HG03442 (cell line): ENCODE data around the gene PHKA2.
"Not testable (repeated sequence)": the region's sequence is repeated elsewhere in the genome, so short reads cannot be mapped to it uniquely, and the experiment has no call there.

Experiments
- ATAC-seq: cut with Tn5 transposase; IDR thresholded peaks from one replicate; pipeline ENCODE4 v1.9.1; 2021; ENCODE audit warnings: mild to moderate bottlenecking, moderate library complexity; ENCODE audit not compliant: unreplicated experiment

The PHKA2 gene

GRCh38 chrX:18873189-18873791 lies 110.6 kb downstream of the PHKA2 start:
- ATAC-seq = no peak

DNA sequence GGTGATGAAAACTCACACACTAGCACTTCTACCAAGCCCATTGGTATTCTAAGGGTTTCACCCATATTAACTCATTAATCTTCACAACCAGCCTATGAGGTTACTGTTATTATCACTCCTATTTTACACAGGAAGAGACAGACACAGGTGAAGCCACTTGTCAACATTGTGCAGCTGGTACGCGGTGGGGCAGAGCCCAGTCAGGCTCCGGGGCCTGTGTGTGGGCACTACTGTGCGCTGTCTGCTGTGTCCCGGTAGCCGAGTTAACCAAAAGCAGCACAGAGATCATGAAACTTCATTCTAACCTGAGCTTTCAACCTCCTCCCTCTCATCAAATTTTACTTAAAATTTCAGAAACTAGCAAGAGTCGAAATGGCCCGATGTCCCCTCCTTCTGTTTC lies 111.3 kb downstream of the PHKA2 start:
- no peak for ATAC-seq

GRCh38 chrX:18871970-18872369 lies 111.9 kb downstream of the PHKA2 start:
- ATAC-seq = no peak

DNA sequence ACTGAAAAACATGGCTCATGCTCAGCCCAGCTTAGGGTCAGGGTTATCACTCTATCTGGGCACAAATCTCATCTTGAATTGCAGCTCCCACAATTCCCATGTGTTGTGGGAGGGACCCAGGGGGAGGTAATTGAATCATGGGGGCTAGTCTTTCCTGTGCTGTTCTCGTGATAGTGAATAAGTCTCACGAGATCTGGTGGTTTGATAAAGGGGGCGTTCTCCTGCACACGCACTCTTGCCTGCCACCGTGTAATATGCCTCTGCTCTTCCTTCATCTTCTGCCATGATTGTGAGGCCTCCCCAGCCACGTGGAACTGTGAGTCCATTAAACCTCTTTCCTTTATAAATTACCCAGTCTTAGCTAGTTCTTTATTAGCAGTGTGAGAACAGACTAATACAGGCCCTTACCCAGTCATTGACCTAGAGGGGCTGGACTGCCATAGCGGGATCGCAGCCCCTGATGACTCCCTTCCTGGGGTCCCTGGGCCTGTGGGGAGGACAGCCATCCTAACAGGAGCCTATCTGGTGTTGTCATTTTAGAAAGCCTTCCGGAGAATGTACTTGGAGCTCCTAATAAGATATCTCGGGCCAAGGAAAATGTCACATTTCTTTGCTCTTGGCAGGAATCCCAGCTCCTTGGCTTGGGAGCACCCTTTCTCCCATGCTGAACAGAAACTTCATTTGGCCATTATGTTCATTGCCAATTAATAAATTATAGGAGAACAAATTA lies 112.6 kb downstream of the PHKA2 start:
- no peak for ATAC-seq

DNA sequence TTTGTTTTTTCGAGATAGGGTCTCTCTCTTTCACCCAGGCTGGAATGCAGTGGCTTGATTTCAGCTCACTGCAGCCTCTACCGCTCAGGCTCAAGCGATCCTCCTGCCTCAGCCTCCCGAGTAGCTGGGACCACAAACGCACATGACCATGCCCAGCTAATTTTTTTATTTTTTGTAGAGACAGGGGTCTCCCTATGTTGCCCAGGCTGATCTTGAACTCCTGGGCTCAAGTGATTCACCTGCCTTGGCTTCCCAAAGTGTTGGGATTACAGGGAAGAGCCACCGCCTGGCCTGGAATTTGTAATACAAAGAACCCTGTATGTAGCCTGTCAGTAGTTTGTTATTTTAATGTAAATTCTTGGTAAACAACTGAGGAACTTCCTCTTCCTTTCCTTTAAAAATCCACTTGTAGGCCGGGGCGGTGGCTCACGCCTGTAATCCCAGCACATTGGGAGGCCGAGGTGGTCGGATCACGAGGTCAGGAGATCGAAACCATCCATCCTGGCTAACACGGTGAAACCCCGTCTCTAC lies 119.5 kb downstream of the PHKA2 start:
- ATAC-seq = no peak

DNA sequence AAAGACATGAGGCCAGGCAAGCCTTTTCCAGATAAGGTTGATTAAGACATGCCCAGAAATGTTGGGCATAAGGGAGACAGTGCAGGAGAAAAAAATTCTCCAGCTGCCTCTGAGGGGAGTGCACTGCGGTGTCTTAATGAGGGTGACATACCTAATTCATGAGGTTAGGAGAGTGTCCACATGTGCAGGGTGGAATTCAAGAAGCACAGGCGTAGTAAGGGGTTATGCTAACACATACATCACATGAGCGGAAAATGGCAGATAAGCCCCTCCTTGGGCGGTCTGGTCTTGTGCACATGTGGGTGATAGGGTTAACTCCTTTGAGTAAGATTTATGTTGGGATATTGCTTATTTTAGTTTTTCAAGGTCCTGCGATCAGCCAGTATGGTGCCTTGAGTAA lies 122.4 kb downstream of the PHKA2 start:
- no peak for ATAC-seq

- ATAC-seq = no peak
Observed at GRCh38 chrX:18856645-18856997, 127.3 kb downstream of the PHKA2 start.

GRCh38 chrX:18855919-18856644 lies 127.8 kb downstream of the PHKA2 start:
- ATAC-seq = peak; percentile 91

GRCh38 chrX:18847901-18848300 lies 136.0 kb downstream of the PHKA2 start:
- not testable (repeated sequence) for ATAC-seq
